Smooth muscle cell (in vitro differentiated cells): ENCODE results near the gene KANTR. TPM values are rescaled to one million over a fixed set of nuclear protein-coding genes. Genes with fewer than 3 reads are reported as not detected.

Experiments
- DNase-seq: peaks from one replicate; lab custom pipeline; 2025; ENCODE audit not compliant: unreplicated experiment; lab: John Stamatoyannopoulos, UW
- H2AFZ ChIP-seq: fragments of 200-600 bp; sonication (generic); 2 replicates; pipeline ENCODE4 v1.6.0; 2016; ENCODE audit warnings: antibody characterized with exemption, low read depth, mild to moderate bottlenecking
- H3F3A ChIP-seq: fragments of 200-600 bp; sonication (generic); 2 replicates; pipeline ENCODE4 v1.6.0; 2017; ENCODE audit warnings: antibody characterized with exemption, low read depth
- H3K27ac ChIP-seq: fragments of 200-600 bp; sonication (generic); 2 replicates; pipeline ENCODE4 v1.5.1; 2016; ENCODE audit warnings: low read depth, mild to moderate bottlenecking
- H3K27me3 ChIP-seq: fragments of 200-600 bp; sonication (generic); 2 replicates; pipeline ENCODE4 v1.6.1; 2016; ENCODE audit warnings: low read depth, mild to moderate bottlenecking
- H3K36me3 ChIP-seq: fragments of 200-600 bp; sonication (generic); 2 replicates; pipeline ENCODE4 v1.5.1; 2016; ENCODE audit warnings: low read depth
- H3K4me1 ChIP-seq: fragments of 200-600 bp; sonication (generic); 2 replicates; pipeline ENCODE4 v1.5.1; 2016; ENCODE audit warnings: low read depth
- H3K4me2 ChIP-seq: fragments of 200-600 bp; sonication (generic); 2 replicates; pipeline ENCODE4 v1.6.0; 2016; ENCODE audit warnings: mild to moderate bottlenecking
- H3K4me3 ChIP-seq: fragments of 200-600 bp; sonication (generic); 2 replicates; pipeline ENCODE4 v1.5.1; 2016; ENCODE audit warnings: mild to moderate bottlenecking
- H3K79me2 ChIP-seq: fragments of 200-600 bp; sonication (generic); 2 replicates; pipeline ENCODE4 v1.6.0; 2016; ENCODE audit warnings: low read depth, mild to moderate bottlenecking
- H3K9ac ChIP-seq: fragments of 200-600 bp; sonication (generic); 2 replicates; pipeline ENCODE4 v1.6.0; 2016; ENCODE audit warnings: low read depth
- H3K9me3 ChIP-seq: fragments of 200-600 bp; sonication (generic); replicated peaks from 2 replicates; pipeline ENCODE4 v1.5.1; 2016; ENCODE audit warnings: low read depth
- H4K20me1 ChIP-seq: fragments of 200-600 bp; sonication (generic); 2 replicates; pipeline ENCODE4 v1.6.0; 2016; ENCODE audit warnings: low read depth
- CTCF ChIP-seq: fragments of 200-600 bp; sonication (generic); IDR thresholded peaks from 2 replicates; pipeline ENCODE4 v1.5.1; 2017; ENCODE audit warnings: borderline replicate concordance, mild to moderate bottlenecking, antibody characterized with exemption; ENCODE audit not compliant: insufficient read depth, poor library complexity, severe bottlenecking
- WGBS: methylation state at CpG from one replicate; pipeline ENCODE4 v1.1.7; 2016; ENCODE audit warnings: low lambda C conversion rate; 5-methylcytosine and 5-hydroxymethylcytosine counted together
- polyA plus RNA-seq: library from polyadenylated mRNA; unstranded; fragments of >200 nt; fragmentation: Nextera tagmentation; extraction: Ambion mirVana; gene quantifications from 2 replicates; pipeline ENCODE4 v1.2.1, GENCODE V29; 2016
- total RNA-seq: library from RNA; depleted of rRNA; stranded (reverse); fragments of >200 nt; gene quantifications from 2 replicates; pipeline ENCODE4 v1.2.3, GENCODE V29; 2014

Gene KANTR
- total and polyA plus RNA-seq, 2 experiments from 2014 or later, result 2.6 to 7.9 TPM

DNA sequence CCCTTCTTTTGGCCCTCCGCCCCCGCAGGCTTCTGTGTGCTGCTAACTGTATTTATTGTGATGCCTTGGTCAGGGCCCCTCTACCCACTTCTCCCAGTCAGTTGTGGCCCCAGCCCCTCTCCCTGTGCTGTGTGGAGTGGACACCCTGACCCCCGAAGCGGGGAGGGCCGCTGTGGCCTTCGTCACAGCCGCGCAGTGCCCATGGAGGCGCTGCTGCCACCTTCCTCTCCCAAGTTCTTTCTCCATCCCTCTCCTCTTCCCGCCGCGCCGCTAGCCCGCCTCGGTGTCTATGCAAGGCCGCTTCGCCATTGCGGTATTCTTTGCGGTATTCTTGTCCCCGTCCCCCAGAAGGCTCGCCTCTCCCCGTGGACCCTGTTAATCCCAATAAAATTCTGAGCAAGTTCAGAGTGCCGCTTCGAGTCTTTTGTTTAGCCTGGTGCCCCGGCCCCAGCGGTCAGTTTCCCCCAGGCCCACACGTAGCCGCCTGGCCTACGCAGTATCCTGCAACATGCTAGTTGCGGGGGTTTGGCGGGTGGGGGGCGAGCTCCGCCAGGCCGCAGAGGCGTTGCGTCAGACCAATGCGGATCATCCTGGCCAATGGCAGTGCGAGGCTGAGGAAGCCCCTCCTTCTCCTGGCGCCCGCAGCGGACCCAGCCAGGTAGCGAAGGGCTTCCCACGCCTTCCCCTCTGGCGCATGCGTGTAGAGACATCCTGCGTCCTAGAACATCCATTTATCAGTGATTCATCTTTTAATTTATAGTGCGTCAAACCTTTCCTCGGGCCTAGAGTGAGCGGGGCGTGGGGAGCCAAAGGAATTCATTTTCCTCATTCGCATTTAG, 5.6 kb upstream of the KANTR start:
- H3K9me3 ChIP-seq, result no peaks in the 10 kb centered on the region
- DNase-seq, result peak; percentile 8
- no peak for TF ChIP-seq CTCF

DNA sequence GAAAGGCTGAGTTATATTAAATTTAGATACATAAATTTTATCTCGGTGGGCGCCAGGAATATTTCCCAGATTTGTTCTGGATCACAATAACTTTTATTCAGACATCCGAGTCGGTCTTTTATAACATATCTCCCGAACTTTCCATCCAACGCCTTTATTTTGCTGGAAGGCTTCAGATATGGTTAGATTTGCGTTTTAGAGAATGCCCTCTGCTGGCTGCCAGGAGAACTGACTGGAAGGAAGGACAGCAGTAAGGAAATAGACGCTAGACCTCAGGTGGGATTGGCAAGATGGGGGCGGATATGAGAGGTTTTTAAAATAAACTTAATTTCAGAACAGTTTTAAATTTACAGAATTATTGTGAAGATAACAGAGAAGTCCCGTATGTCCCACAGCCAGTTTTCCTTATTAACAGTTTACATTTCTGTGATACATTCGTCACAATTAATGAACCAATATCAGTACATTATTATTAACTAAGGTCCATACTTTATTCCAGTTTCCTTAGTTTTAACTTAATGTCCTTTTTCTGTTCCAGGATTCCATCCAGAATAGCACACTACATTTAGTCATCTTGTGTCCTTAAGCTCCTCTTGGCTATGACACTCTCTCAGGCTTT, 4.6 kb upstream of the KANTR start:
- peaks cover 5% of the 10 kb centered on the region for H3F3A ChIP-seq
- H3K4me2 ChIP-seq, result peak overlapping the region; percentile 81
- H2AFZ ChIP-seq, result no peak overlapping the region
- TF ChIP-seq CTCF, result peak; percentile 54
- peak overlapping the region; percentile 50 for H3K4me3 ChIP-seq
- no peaks in the 10 kb centered on the region for H3K36me3 ChIP-seq
- peaks cover 18% of the 10 kb centered on the region for H4K20me1 ChIP-seq
- no peaks in the 10 kb centered on the region for H3K79me2 ChIP-seq
- no peaks in the 10 kb centered on the region for H3K9me3 ChIP-seq
- no peaks in the 10 kb centered on the region for H3K4me1 ChIP-seq
- peak overlapping the region; percentile 75 for H3K27ac ChIP-seq
- no peak for DNase-seq
- H3K27me3 ChIP-seq, result no peaks in the 10 kb centered on the region
- peak overlapping the region; percentile 75 for H3K9ac ChIP-seq
- 35% methylated on average over 11 of the region's 11 CpGs for WGBS

More for the DNA sequence above, 5.6 kb upstream of the KANTR start:
- H3K36me3 ChIP-seq, result no peaks in the 10 kb centered on the region
- H2AFZ ChIP-seq, result no peak overlapping the region
- WGBS, result 57% methylated on average over 51 of the region's 51 CpGs
- no peaks in the 10 kb centered on the region for H3K27me3 ChIP-seq
- peak overlapping the region; percentile 75 for H3K9ac ChIP-seq
- peak overlapping the region; percentile 50 for H3K4me3 ChIP-seq
- H3K79me2 ChIP-seq, result peaks cover 3% of the 10 kb centered on the region
- peaks cover 5% of the 10 kb centered on the region for H3F3A ChIP-seq
- H3K4me1 ChIP-seq, result no peaks in the 10 kb centered on the region
- H3K4me2 ChIP-seq, result peak overlapping the region; percentile 81
- peak overlapping the region; percentile 75 for H3K27ac ChIP-seq
- H4K20me1 ChIP-seq, result peaks cover 28% of the 10 kb centered on the region

GRCh38 chrX:53089925-53090324, 4.0 kb upstream of the KANTR start:
- no peak for TF ChIP-seq CTCF
- Histone ChIP-seq H3K9ac (no peak overlapping the region), H3K27me3 (no peaks in the 10 kb centered on the region), H3F3A (peaks cover 5% of the 10 kb centered on the region), H3K79me2 (peaks cover 4% of the 10 kb centered on the region), H3K36me3 (no peaks in the 10 kb centered on the region), H2AFZ (no peak overlapping the region), H3K4me3 (no peak overlapping the region), H3K4me1 (no peaks in the 10 kb centered on the region), H4K20me1 (peaks cover 12% of the 10 kb centered on the region), H3K4me2 (no peak overlapping the region), H3K27ac (no peak overlapping the region), H3K9me3 (no peaks in the 10 kb centered on the region)
- 93% methylated on average over 2 of the region's 2 CpGs for WGBS
- no peak for DNase-seq
